Left ventricle myocardium superior (tissue), 1 donor: Measurements from ENCODE around the gene BACE1-AS. TPM values are rescaled to one million over a fixed set of nuclear protein-coding genes. Genes with fewer than 3 reads are reported as not detected.
A peak's percentile ranks its signal among the peaks of the same experiment; 100 is the strongest.

Experiments used
- ATAC-seq: fragments of 200-7000 bp; cut with Tn5 transposase; one replicate; pipeline ENCODE4 v1.9.1; 2020; ENCODE audit warnings: mild to moderate bottlenecking, moderate library complexity
- DNase-seq: peaks from one replicate; pipeline ENCODE4 v3.0.0-alpha.2; 2020
- intact Hi-C: fragments of 100-400 bp; cut with micrococcal nuclease; formaldehyde crosslinking; loops from one replicate; pipeline ENCODE4 v1.11.0; 2022
- total RNA-seq: library from RNA; stranded (reverse); fragmentation: NEBNext Ultra II Directional; extraction: Animal tissue kit (Norgen Biotek cat#: 25700); gene quantifications from one replicate; pipeline ENCODE4 v1.2.1, GENCODE V29; 2021
- donor health status: DM: no; HTN: yes; CAD: no; lungs with severe emphysema.

The BACE1-AS gene
- total RNA-seq, 1 donor from 2014 or later = 8.5 TPM

GRCh38 chr11:117286588-117286987 is 4.6 kb upstream of the BACE1-AS start:
- intact Hi-C loops = no loop called here

DNA sequence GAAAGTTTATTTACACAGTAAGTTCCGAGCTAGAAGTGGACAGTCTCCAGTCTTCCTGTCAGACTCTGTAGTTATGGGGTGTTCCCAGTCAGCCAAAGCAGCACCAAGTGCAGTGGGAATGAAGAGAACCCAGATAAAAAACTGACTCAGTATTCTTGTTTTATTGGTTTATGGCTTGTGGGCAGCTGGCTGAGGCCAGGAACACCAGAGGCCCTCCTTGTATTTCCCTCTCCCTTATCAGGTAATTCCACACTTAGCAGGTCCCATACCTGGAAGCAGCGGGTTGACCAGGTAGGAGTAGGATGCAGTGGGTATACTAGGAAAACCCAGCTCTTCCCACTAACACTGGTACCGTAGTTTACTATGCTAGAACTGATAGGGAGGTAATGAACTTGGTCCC is 3.5 kb upstream of the BACE1-AS start:
- ATAC-seq (no peak), DNase-seq (no peak)
- intact Hi-C loops = no loop called here

More at GRCh38 chr11:117286588-117286987, 4.6 kb upstream of the BACE1-AS start:
- ATAC-seq (no peak), DNase-seq (no peak)

DNA sequence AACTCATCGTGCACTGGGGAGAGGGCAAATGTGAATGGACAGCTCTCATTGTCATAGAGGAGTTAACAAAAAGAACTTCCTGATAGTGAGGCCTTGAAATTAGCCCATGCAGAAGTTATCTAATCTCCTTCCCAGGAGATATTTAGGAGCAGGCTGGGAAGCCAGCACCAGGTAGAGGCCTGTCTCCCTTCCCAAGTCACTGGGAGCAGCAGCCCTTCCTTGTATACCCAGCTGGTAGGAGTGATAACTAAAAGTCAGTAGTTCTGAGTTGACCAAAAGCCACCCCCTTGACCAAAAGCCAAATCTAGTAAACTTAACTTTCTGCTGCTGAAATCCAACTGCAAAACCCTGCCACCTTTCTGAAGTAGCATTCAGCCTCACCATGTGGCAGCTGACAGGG is 1.4 kb upstream of the BACE1-AS start:
- DNase-seq (no peak), ATAC-seq (no peak)
- intact Hi-C loops = no loop called here

DNA sequence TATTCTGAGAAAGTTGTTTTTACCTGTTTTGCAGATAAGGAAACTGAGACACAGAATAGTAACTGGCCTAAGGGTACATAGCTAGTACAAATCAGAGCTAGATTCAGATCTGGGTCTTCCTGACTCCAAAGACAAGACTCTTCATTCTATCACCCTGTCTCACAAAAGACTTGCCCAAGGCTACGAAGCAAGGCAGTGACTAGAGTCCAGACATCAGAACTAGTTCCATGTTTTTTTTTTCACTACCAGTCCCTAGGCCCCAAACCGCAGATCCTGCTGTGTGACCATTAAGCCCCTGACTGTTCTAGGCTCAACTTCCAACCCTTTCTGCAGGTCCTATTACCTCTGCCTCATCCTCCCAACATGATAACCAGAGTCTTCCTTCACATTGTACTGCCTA is 1.5 kb downstream of the BACE1-AS start:
- ATAC-seq (no peak), DNase-seq (no peak)
- intact Hi-C loops = no loop called here

DNA sequence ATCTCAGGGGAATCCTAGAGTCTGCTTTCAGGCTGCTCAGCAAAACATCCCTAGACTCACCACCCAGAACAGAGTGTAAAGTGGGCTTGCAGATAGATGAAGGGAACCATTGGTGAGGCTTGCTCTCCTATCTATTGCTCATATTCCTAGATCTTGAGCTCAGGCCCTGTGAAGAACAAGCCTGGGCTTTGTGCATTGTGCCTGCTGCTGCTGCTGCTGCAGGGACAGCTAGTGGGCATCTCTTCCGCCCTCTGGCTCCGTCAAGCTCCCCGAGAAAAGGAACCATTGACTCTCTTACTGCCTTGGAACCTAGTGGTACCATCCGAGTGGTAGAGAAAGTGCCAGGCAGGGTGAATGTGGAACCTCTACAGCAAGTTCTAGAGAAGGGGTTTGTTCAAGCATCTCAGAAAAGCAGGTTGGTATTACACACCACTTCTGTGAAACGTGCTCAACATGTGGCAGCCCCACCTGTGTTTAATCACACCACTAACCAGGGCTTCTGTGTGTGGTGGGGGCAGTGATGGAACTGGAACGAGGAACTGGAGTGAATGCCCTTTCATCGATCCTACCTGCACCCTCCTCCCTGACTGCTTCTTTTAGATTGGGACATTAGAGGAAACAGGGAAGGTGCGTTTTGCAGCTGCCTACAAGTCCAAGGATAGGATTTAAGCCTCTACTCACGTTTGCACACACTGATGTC is 4.4 kb downstream of the BACE1-AS start:
- ATAC-seq (no peak), DNase-seq (no peak)
- intact Hi-C loops = no loop called here

GRCh38 chr11:117296881-117297280 is 5.7 kb downstream of the BACE1-AS start:
- DNase-seq = no peak
- intact Hi-C loops = no loop called here

GRCh38 chr11:117298195-117298594 is 7.0 kb downstream of the BACE1-AS start:
- ATAC-seq (no peak), DNase-seq (no peak)
- intact Hi-C loops = no loop called here

More at GRCh38 chr11:117296881-117297280, 5.7 kb downstream of the BACE1-AS start:
- ATAC-seq = no peak

- no peak for DNase-seq
- peak; percentile 10 for ATAC-seq
- intact Hi-C loops = no loop called here
Measured at GRCh38 chr11:117299351-117300282, 8.5 kb downstream of the BACE1-AS start.

DNA sequence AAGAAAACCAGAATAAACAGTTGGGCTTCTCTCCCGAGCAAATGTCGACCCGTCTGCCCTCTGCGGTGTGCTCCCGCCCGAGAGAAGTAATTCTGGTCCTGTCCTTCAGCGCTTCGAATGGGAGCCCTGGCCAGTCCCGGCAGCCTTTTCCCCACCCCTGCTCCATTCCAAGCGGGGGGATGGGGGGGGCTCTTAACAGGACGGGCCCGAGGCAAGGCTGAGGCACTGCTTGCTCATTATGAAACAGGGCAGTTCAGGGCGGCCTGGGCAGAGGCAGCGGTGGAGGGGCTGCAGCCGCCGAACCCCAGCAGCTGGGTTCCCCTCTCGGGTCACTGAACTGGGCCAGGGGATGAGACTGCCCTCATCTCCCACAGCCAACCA is 9.1 kb downstream of the BACE1-AS start:
- DNase-seq (peak; percentile 54), ATAC-seq (peak; percentile 68)
- intact Hi-C loops = no loop called here

- peak; percentile 11 for ATAC-seq
- intact Hi-C loops = no loop called here
- DNase-seq = no peak
Measured at GRCh38 chr11:117300773-117301172, 9.6 kb downstream of the BACE1-AS start.

GRCh38 chr11:117302228-117302627 is 11.1 kb downstream of the BACE1-AS start:
- no peak for DNase-seq
- intact Hi-C loops = no loop called here
- ATAC-seq = no peak

GRCh38 chr11:117303101-117303500 is 12.0 kb downstream of the BACE1-AS start:
- ATAC-seq = no peak

DNA sequence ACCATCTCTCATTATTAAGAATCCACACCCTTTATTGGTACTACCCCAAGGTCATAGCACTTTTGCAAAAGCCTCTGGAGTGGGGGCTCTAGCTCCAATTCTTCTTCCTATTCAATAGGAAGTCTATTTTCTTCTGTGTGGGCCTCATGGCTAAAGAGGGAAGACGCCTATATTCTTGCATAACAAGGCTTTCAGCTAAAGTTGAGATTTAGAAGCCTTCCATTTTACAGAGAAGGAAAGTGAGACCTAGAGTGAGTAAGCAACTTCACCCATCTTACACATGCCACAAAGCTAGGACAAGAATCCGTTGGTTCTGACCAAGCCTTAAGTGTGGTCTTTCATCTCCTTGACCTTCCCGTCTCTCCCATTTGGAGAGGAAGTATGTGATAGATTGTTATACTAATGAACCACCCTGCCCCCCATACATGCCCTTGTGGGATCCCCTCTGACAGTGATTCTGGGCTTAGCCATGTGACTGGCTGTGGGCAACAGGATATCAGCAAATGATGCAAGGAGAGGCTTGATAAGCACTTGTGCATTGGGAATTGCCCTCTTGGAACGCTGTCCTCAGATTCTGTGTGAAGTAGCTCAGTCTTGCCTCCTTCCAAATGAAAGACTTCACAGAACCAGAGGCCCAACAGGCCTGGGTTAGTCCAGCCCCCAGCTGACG is 12.6 kb downstream of the BACE1-AS start:
- intact Hi-C loops = no loop called here
- DNase-seq = no peak
- no peak for ATAC-seq

More at GRCh38 chr11:117303101-117303500, 12.0 kb downstream of the BACE1-AS start:
- no peak for DNase-seq
- intact Hi-C loops = no loop called here

GRCh38 chr11:117305145-117305544 is 14.0 kb downstream of the BACE1-AS start:
- DNase-seq (no peak), ATAC-seq (no peak)
- intact Hi-C loops = no loop called here

DNA sequence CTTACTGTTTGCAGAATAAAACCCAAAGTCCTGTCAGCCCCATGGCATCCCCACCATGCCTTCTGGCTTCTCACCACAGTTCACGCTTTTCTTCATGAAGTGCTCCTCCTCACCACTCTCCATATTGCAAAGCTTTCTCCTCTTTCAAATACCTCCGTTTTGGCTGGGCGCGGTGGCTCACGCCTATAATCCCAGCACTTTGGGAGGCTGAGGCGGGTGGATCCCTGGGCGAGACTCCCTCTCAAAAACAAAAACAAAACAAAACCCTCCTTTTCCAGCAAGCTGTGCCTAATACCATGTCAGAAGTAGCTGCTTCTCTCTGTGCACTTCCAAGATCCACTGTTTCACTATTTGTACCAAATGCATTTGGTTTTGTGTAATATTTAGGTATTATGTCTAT is 18.2 kb downstream of the BACE1-AS start:
- ATAC-seq (no peak), DNase-seq (no peak)
- intact Hi-C loops = no loop called here

- no peak for DNase-seq
- ATAC-seq = no peak
- intact Hi-C loops = no loop called here
Measured at GRCh38 chr11:117313091-117313490, 21.9 kb downstream of the BACE1-AS start.

GRCh38 chr11:117313828-117314768 is 23.0 kb downstream of the BACE1-AS start:
- DNase-seq = no peak
- intact Hi-C loops = no loop called here
- no peak for ATAC-seq

DNA sequence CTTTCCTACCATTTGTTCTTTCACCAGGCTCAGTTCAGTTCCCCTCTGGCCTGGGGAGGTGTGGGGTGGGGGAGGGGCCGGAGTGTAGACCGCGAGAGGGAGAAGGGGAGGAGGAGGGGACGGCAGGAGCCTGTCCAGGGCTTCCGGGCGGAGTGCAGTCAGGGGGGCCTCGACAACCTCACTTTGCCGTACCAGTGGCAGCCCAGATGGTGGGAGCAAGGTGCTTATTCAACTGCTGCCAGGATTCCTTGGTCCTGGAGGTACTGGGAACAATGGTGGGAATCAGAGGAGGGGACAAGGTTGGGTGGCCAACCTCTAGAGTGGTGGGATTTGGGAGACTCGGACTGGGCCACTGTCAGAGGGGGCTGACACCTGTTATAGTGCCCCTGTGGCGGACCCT is 23.7 kb downstream of the BACE1-AS start:
- intact Hi-C loops = no loop called here
- no peak for ATAC-seq
- DNase-seq = no peak
